HL-60 (cell line): Measurements from ENCODE around the gene MACF1.

ENCODE experiments used
- DNase-seq, 2 experiments: peaks; one replicate each; pipeline ENCODE4 v3.0.0-alpha.2; 2010 to 2020; ENCODE audit warnings: low read depth in 1 of 2, low spot score in 1 of 2
- H3K27ac ChIP-seq: fragments of 250-450 bp; sonication (Bioruptor Pico); replicated peaks from 2 replicates; pipeline ENCODE4 v1.5.1; 2020; ENCODE audit warnings: mild to moderate bottlenecking, moderate library complexity
- H3K27me3 ChIP-seq: fragments of 250-450 bp; sonication (Bioruptor Pico); 2 replicates; pipeline ENCODE4 v1.5.1; 2021; ENCODE audit warnings: mild to moderate bottlenecking, moderate library complexity; ENCODE audit not compliant: insufficient read depth, poor library complexity, severe bottlenecking
- H3K4me3 ChIP-seq: replicated peaks from 2 replicates; pipeline ENCODE4 v1.5.1; 2011; ENCODE audit warnings: mild to moderate bottlenecking, control low read depth, low read length; ENCODE audit not compliant: insufficient read depth
- CTCF ChIP-seq: IDR thresholded peaks from one replicate; pipeline ENCODE4 v1.5.1; 2011; ENCODE audit warnings: low read length, control low read depth, inconsistent platforms; ENCODE audit not compliant: insufficient read depth
- GABPA ChIP-seq: IDR thresholded peaks from 2 replicates; pipeline ENCODE4 v1.6.1; 2012; ENCODE audit warnings: low read depth
- POLR2AphosphoS5 ChIP-seq: IDR thresholded peaks from 2 replicates; pipeline ENCODE4 v1.6.1; 2012; ENCODE audit warnings: low read depth
- SPI1 ChIP-seq: IDR thresholded peaks from 2 replicates; pipeline ENCODE4 v1.6.1; 2012; ENCODE audit warnings: low read depth, mild to moderate bottlenecking, borderline replicate concordance
- TF ChIP-seq, protein P1 (sequence below): IDR thresholded peaks from 2 replicates; pipeline ENCODE4 v1.6.1; 2012; ENCODE audit warnings: low read depth; ENCODE audit not compliant: insufficient replicate concordance

Gene MACF1

GRCh38 chr1:39326836-39327235 is 122.3 kb downstream of the MACF1 start:
- Histone ChIP-seq H3K27ac (no peak overlapping the region), H3K27me3 (no peaks in the 10 kb centered on the region), H3K4me3 (no peak overlapping the region)
- TF ChIP-seq POLR2AphosphoS5 (no peak), CTCF (no peak), GABPA (no peak), SPI1 (no peak)
- TF ChIP-seq, protein P1, sequence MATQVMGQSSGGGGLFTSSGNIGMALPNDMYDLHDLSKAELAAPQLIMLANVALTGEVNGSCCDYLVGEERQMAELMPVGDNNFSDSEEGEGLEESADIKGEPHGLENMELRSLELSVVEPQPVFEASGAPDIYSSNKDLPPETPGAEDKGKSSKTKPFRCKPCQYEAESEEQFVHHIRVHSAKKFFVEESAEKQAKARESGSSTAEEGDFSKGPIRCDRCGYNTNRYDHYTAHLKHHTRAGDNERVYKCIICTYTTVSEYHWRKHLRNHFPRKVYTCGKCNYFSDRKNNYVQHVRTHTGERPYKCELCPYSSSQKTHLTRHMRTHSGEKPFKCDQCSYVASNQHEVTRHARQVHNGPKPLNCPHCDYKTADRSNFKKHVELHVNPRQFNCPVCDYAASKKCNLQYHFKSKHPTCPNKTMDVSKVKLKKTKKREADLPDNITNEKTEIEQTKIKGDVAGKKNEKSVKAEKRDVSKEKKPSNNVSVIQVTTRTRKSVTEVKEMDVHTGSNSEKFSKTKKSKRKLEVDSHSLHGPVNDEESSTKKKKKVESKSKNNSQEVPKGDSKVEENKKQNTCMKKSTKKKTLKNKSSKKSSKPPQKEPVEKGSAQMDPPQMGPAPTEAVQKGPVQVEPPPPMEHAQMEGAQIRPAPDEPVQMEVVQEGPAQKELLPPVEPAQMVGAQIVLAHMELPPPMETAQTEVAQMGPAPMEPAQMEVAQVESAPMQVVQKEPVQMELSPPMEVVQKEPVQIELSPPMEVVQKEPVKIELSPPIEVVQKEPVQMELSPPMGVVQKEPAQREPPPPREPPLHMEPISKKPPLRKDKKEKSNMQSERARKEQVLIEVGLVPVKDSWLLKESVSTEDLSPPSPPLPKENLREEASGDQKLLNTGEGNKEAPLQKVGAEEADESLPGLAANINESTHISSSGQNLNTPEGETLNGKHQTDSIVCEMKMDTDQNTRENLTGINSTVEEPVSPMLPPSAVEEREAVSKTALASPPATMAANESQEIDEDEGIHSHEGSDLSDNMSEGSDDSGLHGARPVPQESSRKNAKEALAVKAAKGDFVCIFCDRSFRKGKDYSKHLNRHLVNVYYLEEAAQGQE: no peak
- no peak for DNase-seq

DNA sequence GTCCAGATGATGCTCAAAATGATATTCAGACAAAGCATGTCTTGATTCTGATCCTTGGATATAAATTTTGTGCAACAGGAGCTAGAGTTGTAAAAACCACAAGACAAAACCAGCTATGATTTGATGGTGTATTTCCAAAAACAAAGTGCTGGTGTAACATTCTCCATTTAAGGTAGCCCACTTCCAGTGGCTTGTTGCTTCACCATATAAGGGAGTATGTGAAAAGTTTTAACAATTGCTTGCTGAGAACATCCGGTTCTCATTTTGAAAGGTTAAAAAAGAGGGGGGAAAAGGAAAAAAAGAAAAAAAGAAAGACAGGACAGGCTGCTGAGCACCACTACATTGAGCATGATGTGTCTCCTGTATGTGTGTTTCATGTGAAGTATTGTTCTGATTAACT is 123.6 kb downstream of the MACF1 start:
- no peak for TF ChIP-seq CTCF
- TF ChIP-seq, protein P1: no peak
- TF ChIP-seq SPI1: no peak
- TF ChIP-seq POLR2AphosphoS5: no peak
- no peak for TF ChIP-seq GABPA
- no peak for DNase-seq
- no peak overlapping the region for H3K27ac ChIP-seq
- H3K4me3 ChIP-seq: no peak overlapping the region
- no peaks in the 10 kb centered on the region for H3K27me3 ChIP-seq

DNA sequence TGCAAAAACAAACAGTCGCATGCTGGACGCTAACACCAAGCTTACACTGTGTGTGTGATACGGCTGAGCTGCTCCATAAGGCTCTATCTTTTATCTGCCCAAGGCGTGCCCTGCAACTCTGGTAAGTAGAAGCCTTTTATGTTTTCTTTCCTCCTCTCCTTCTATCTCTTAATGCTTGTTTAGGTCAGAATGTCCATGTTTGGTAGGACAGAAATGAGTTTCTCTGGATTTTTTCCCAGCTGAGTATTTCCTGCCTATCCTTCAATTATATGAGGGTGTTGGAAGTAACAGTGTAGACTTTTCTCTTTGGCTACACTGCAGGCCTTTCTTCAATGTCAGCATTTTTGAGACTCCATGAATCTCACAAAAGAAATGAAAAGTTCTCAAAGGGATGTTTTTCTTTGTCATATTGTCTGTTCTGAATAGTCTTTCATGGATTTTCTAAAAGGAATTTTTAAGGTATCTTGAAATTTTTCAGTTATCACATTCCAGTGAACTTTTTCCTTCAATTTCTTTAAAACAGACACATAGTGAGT is 124.2 kb downstream of the MACF1 start:
- no peak for DNase-seq
- Histone ChIP-seq H3K27me3 (no peaks in the 10 kb centered on the region), H3K27ac (no peak overlapping the region), H3K4me3 (no peak overlapping the region)
- TF ChIP-seq POLR2AphosphoS5 (no peak), CTCF (no peak), GABPA (no peak), SPI1 (no peak)
- TF ChIP-seq, protein P1: no peak
